ENCODE data around the gene TMEM179. TPM values are rescaled to one million over a fixed set of nuclear protein-coding genes. Genes with fewer than 3 reads are reported as not detected.

TMEM179 gene
- total RNA-seq, 4 donors from 2014 or later, result 3.1 TPM; not detected in 3

DNA sequence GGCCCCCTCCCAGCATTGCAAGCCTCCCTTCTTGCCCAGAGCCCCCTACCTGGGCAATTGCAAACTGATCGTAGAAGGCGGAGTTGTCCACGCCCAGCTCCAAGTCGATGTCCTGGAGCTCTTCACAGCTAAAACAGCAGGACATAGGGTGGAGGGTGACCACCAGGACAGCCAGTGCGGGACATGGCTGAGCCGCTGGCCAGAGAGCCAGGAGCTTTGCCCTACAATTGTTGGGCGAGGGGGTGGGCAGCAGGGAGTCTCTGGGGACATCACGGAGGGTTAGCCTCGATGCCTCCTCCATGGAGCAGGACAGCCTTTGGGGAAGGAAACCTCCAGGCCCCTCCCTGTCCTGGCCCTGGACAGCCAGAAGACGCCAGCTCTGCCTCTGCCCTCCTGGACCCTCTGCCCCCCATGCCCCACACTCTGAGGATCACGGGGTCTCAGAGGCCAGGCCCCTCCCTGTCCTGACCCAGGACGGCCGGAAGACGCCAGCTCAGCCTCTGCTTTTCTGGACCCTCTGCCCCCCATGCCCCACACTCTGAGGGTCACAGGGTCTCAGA lies 9.4 kb downstream of the TMEM179 start:
- no peak for DNase-seq
- H3K27me3 ChIP-seq, result no peaks in the 10 kb centered on the region
- H3K9me3 ChIP-seq, result no peaks in the 10 kb centered on the region
- TF ChIP-seq POLR2A (IDR thresholded peaks at IDR 0.05), result no peak
- TF ChIP-seq, protein P1, sequence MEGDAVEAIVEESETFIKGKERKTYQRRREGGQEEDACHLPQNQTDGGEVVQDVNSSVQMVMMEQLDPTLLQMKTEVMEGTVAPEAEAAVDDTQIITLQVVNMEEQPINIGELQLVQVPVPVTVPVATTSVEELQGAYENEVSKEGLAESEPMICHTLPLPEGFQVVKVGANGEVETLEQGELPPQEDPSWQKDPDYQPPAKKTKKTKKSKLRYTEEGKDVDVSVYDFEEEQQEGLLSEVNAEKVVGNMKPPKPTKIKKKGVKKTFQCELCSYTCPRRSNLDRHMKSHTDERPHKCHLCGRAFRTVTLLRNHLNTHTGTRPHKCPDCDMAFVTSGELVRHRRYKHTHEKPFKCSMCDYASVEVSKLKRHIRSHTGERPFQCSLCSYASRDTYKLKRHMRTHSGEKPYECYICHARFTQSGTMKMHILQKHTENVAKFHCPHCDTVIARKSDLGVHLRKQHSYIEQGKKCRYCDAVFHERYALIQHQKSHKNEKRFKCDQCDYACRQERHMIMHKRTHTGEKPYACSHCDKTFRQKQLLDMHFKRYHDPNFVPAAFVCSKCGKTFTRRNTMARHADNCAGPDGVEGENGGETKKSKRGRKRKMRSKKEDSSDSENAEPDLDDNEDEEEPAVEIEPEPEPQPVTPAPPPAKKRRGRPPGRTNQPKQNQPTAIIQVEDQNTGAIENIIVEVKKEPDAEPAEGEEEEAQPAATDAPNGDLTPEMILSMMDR (IDR thresholded peaks at IDR 0.05), result no peak
- no peak overlapping the region for H3K27ac ChIP-seq
- H3K4me1 ChIP-seq, result no peaks in the 10 kb centered on the region
- no peak overlapping the region for H3K4me3 ChIP-seq (replicated peaks in 1 of 3)
- no peaks in the 10 kb centered on the region for H3K36me3 ChIP-seq
- WGBS, 2 donors, result 76 to 79% methylated on average over 4 to 12 of the region's 14 CpGs
- intact Hi-C loops (cut with DNase I), result no loop called here

DNA sequence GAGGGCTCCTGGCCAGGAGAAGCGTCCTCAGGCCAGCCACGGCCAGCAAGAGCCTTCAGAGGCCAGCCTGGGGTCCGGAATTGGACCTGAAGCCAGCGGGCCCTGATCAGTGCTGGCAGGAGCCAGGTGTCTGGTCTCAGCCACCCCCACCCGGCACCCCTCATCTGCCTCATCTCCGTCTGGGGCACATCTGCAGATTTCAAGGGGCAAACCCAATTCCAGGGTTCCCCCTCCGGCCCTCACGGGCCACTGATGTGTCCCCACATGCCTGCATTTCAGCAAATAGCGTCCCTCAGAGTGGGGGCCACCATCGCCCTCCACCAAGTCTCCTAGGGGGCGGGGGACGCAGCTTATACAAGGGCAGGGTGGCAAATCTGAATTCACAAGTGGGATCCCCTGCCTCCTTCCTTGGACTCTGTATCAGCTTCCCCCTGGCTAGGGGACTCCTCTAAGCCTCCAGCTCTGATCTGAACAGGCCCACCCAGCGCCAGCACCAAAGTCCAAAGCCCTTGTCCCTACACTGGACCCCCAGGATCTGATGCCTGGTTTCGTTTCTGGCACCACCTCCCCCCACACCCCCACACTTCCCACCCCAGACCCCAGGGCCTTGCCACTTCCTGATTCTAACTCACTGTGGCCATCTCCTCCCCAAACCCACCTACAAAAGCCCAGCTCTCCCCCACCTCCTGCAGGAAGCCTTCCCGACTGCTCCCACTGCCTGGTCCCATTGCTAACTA lies 10.1 kb downstream of the TMEM179 start:
- WGBS, 2 donors, result 88 to 90% methylated on average over 9 to 14 of the region's 15 CpGs
- TF ChIP-seq, protein P1 (IDR thresholded peaks at IDR 0.05), result no peak
- no peak for TF ChIP-seq POLR2A (IDR thresholded peaks at IDR 0.05)
- H3K27ac ChIP-seq, result no peak overlapping the region

DNA sequence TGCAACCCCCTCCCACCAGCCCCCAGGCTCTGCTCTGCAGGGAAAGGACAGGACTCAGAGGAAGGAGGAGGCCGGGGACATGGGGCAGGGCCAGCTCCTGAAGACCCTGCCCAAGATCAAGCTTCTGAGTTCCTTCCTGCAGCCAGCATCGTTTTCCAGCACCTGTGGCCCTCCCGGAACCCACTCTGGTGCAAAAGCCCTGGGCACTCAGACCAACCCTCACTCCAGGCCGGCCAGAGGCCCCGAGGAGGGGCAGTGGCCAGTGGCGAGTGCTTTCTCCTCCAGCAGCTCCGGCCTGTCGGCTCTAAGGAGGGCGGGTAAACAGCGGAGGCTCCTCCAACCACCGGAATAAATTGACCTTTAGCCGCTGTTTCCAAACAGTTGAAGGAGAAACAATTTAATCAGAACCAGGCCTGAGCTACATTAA lies 10.8 kb downstream of the TMEM179 start:
- H3K4me3 ChIP-seq (replicated peaks in 1 of 3), result no peak overlapping the region
- no peak for DNase-seq
- TF ChIP-seq, protein P1 (IDR thresholded peaks at IDR 0.05), result no peak
- no peak for TF ChIP-seq POLR2A (IDR thresholded peaks at IDR 0.05)

More for the DNA sequence above, 10.1 kb downstream of the TMEM179 start:
- no peaks in the 10 kb centered on the region for H3K27me3 ChIP-seq
- H3K36me3 ChIP-seq, result no peaks in the 10 kb centered on the region
- intact Hi-C loops (cut with DNase I), result no loop called here
- no peaks in the 10 kb centered on the region for H3K9me3 ChIP-seq
- H3K4me1 ChIP-seq, result no peaks in the 10 kb centered on the region
- no peak overlapping the region for H3K4me3 ChIP-seq (replicated peaks in 1 of 3)
- DNase-seq, result no peak

DNA sequence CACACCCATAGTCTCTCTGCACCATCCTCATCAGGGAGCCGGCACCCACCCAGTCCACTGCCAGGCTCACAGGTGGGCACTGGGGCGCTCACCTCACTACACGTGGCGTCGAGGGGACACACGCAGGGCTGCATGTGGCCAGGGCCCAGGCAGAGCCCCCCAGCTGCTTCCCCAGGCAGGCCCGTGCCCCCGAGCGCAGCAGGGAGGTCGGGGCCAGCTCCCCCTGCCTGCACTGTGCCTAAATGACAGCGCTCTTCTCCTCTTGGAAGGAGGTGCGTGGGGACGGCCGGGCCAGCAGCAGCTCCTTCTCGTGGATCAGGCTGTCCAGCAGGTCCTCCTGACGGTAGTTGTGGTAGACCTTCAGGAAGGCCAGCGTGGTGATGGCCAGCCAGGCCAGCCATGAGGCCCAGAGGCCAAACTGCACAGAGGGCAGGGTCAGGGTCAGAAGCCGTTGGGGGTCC lies 11.3 kb downstream of the TMEM179 start:
- no peak for TF ChIP-seq POLR2A (IDR thresholded peaks at IDR 0.05)
- TF ChIP-seq, protein P1 (IDR thresholded peaks at IDR 0.05), result no peak
- WGBS, 2 donors, result 76 to 86% methylated on average over 7 to 9 of the region's 18 CpGs
- H3K27me3 ChIP-seq, result no peaks in the 10 kb centered on the region
- H3K4me3 ChIP-seq (replicated peaks in 1 of 3), result no peak overlapping the region
- no peaks in the 10 kb centered on the region for H3K9me3 ChIP-seq
- H3K36me3 ChIP-seq, result no peaks in the 10 kb centered on the region
- H3K27ac ChIP-seq, result no peak overlapping the region
- DNase-seq, result no peak
- H3K4me1 ChIP-seq, result no peaks in the 10 kb centered on the region
- intact Hi-C loops (cut with DNase I), result no loop called here

More for the DNA sequence above, 10.8 kb downstream of the TMEM179 start:
- H3K4me1 ChIP-seq, result no peaks in the 10 kb centered on the region
- 69 to 76% methylated on average over 9 to 12 of the region's 12 CpGs for WGBS, 2 donors
- intact Hi-C loops (cut with DNase I), result no loop called here
- no peak overlapping the region for H3K27ac ChIP-seq
- no peaks in the 10 kb centered on the region for H3K9me3 ChIP-seq
- no peaks in the 10 kb centered on the region for H3K27me3 ChIP-seq
- no peaks in the 10 kb centered on the region for H3K36me3 ChIP-seq

DNA sequence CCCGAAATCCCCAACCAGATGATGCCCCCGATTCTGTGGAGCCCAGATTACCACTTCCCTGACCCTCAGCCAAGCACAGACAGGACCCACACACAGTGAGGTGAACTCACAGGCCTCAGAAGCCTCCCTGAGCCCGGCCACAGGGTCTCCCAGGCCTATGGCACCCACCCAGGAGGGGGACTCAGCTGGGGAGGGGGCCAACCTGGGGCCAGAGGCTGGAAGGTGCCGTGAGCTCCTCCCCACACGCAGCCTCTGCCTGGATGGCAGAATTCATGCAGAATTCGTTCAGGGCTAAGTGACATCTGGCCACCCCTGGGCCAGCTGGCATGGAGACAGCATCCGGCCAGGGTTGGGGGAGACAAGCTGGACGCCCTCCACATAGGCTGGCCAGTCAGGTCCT lies 11.8 kb downstream of the TMEM179 start:
- no peak overlapping the region for H3K27ac ChIP-seq
- intact Hi-C loops (cut with DNase I), result no loop called here
- TF ChIP-seq, protein P1 (IDR thresholded peaks at IDR 0.05), result no peak
- no peak for TF ChIP-seq POLR2A (IDR thresholded peaks at IDR 0.05)
- H3K9me3 ChIP-seq, result no peaks in the 10 kb centered on the region
- no peak for DNase-seq
- H3K27me3 ChIP-seq, result no peaks in the 10 kb centered on the region
- no peaks in the 10 kb centered on the region for H3K4me1 ChIP-seq
- H3K4me3 ChIP-seq (replicated peaks in 1 of 3), result no peak overlapping the region
- 79 to 82% methylated on average over 8 of the region's 8 CpGs for WGBS, 2 donors
- no peaks in the 10 kb centered on the region for H3K36me3 ChIP-seq
